ENCODE data around the gene PDZRN3. TPM values are rescaled to one million over a fixed set of nuclear protein-coding genes. Genes with fewer than 3 reads are reported as not detected.

Gene PDZRN3
- total RNA-seq, 1 donor from 2014 or later = 1.3 TPM

DNA sequence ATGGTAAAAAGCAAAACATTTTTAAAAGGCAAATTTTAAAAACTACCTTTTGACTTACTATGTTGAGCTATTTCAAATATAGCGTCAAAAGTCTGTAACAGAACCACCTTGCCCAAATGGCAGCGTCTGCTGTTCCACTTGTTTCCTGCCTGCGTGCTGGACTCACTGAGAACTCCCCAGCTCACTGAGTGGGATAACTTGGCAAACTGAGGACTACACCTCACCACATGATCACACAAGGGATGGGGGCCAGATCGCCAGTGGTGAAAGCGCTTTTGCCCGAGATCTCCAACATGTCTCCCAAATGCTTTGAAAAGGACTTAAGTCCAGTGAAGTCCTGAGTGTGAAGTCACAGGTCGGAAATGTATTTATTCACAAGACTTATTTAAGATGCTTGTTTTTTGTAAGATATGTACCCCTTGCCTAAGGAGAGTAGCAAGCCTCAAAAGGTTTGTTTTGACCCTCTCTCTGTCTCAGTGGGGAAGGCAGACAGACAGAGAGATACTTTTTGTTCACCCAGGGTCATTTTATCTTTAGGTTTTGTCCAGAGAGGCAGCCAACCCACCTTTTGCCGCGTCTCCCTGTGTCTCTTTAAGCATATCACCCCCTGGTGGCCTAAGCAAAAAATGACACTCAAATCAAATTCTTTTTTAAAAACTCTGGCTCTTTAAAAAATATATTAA, 192.6 kb downstream of the PDZRN3 start:
- TF ChIP-seq CTCF (IDR thresholded peaks at IDR 0.05; ENCODE audit: unreplicated experiment) = peak; percentile 85
- no peaks in the 10 kb centered on the region for H3K27me3 Mint-ChIP-seq (ENCODE audit: unreplicated experiment)
- no peak overlapping the region for H3K4me3 Mint-ChIP-seq (ENCODE audit: unreplicated experiment)
- peaks cover 4% of the 10 kb centered on the region for H3K4me1 Mint-ChIP-seq (ENCODE audit: unreplicated experiment)
- no peak overlapping the region for H3K27ac Mint-ChIP-seq (ENCODE audit: unreplicated experiment)
- no peaks in the 10 kb centered on the region for H3K9me3 Mint-ChIP-seq (ENCODE audit: unreplicated experiment)
- no peaks in the 10 kb centered on the region for H3K36me3 Mint-ChIP-seq (ENCODE audit: low read depth, unreplicated experiment)
- DNase-seq (ENCODE audit: low spot score) = peak; percentile 30

DNA sequence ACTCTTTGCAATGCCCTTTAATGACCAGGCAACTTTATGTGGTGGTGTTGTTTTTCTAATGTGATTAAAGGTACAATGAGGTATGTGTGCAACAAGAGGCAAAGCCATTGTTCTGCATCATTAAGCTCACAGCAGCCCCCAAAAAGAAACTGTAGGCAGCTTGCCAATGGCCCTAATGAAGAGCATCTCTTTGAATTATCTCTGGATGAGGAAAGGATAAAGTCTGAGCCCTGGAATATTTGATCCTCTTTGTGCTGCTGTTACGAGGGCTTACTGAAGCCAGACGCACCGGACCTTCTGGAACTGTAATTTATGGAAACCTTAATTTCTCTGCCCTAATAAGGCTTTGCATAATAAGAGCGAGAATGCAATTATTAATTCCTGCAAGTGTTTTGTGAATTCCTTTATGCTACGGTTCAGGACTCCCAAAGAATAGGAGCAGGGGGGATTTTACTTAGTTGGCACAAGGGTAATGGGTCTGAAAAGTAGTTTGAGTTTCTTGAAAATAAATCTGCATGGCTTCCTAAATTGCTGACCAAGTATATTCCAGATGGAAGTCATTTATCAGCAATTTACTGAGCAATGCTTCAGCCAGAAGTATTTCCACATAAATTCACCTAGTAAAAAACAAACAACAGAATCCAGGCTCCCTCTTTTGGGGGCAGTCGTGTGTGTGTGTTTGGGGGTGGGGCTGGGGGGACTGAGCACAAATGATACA, 193.4 kb downstream of the PDZRN3 start:
- Mint-ChIP-seq H3K36me3 (ENCODE audit: low read depth, unreplicated experiment) (no peaks in the 10 kb centered on the region), H3K4me3 (ENCODE audit: unreplicated experiment) (no peak overlapping the region), H3K27me3 (ENCODE audit: unreplicated experiment) (no peaks in the 10 kb centered on the region), H3K9me3 (ENCODE audit: unreplicated experiment) (no peaks in the 10 kb centered on the region), H3K4me1 (ENCODE audit: unreplicated experiment) (peaks cover 4% of the 10 kb centered on the region), H3K27ac (ENCODE audit: unreplicated experiment) (no peak overlapping the region)
- DNase-seq (ENCODE audit: low spot score) = no peak
- TF ChIP-seq CTCF (IDR thresholded peaks at IDR 0.05; ENCODE audit: unreplicated experiment) = no peak

GRCh38 chr3:73427048-73427706, 197.6 kb downstream of the PDZRN3 start:
- H3K4me3 Mint-ChIP-seq (ENCODE audit: unreplicated experiment) = no peak overlapping the region
- no peak overlapping the region for H3K27ac Mint-ChIP-seq (ENCODE audit: unreplicated experiment)
- no peaks in the 10 kb centered on the region for H3K36me3 Mint-ChIP-seq (ENCODE audit: low read depth, unreplicated experiment)

DNA sequence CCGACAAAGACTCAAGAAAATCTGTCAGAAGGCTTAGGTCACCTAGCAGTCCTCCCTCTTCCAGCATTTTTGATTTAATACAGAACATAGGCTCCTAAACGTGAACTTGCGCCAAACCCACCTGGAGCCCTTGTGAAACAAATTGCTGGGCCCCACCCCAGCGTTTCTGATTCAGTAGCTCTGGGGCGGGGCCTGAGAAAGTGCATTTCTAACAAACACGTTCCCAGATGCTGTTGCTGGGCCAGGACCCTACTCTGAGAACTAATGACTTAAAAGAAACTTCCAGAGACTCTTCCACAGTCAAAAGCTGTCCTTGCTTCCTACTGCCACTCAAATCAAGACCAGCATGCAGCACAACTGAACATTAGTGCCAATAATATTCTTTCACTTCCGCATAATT, 198.1 kb downstream of the PDZRN3 start:
- no peak overlapping the region for H3K27ac Mint-ChIP-seq (ENCODE audit: unreplicated experiment)
- no peak for TF ChIP-seq CTCF (IDR thresholded peaks at IDR 0.05; ENCODE audit: unreplicated experiment)
- no peaks in the 10 kb centered on the region for H3K36me3 Mint-ChIP-seq (ENCODE audit: low read depth, unreplicated experiment)
- no peak for DNase-seq (ENCODE audit: low spot score)
- H3K4me1 Mint-ChIP-seq (ENCODE audit: unreplicated experiment) = no peaks in the 10 kb centered on the region
- no peak overlapping the region for H3K4me3 Mint-ChIP-seq (ENCODE audit: unreplicated experiment)
- H3K9me3 Mint-ChIP-seq (ENCODE audit: unreplicated experiment) = no peaks in the 10 kb centered on the region
- H3K27me3 Mint-ChIP-seq (ENCODE audit: unreplicated experiment) = no peaks in the 10 kb centered on the region

More at GRCh38 chr3:73427048-73427706, 197.6 kb downstream of the PDZRN3 start:
- no peak for TF ChIP-seq CTCF (IDR thresholded peaks at IDR 0.05; ENCODE audit: unreplicated experiment)
- Mint-ChIP-seq H3K4me1 (ENCODE audit: unreplicated experiment) (peaks cover 2% of the 10 kb centered on the region), H3K27me3 (ENCODE audit: unreplicated experiment) (no peaks in the 10 kb centered on the region), H3K9me3 (ENCODE audit: unreplicated experiment) (no peaks in the 10 kb centered on the region)
- DNase-seq (ENCODE audit: low spot score) = no peak
